ENCODE measurements around the gene SKIL.

The SKIL gene

GRCh38 chr3:170425491-170426239, 68.2 kb downstream of the SKIL start:
- Histone ChIP-seq H3K36me3 (ENCODE audit: control insufficient read depth in 1 of 2, insufficient read depth in 2 of 2, low read length in 2 of 2) (no peaks in the 10 kb centered on the region), H3K23ac (ENCODE audit: low read length) (no peak overlapping the region), H4K12ac (ENCODE audit: low read depth, low read length) (no peak overlapping the region), H3K27me3 (ENCODE audit: insufficient read depth, low read length) (no peaks in the 10 kb centered on the region), H2BK120ac (ENCODE audit: insufficient read depth, low read length, poor library complexity) (no peak overlapping the region), H2BK12ac (ENCODE audit: low read length) (no peak overlapping the region), H3K79me2 (ENCODE audit: control insufficient read depth, insufficient read depth, low read length, poor library complexity) (no peaks in the 10 kb centered on the region), H2AK5ac (ENCODE audit: low read length) (no peak overlapping the region), H3K4ac (ENCODE audit: low read depth, low read length) (no peak overlapping the region), H3K4me1 (ENCODE audit: control insufficient read depth in 1 of 2, insufficient read depth in 2 of 2, low read length in 2 of 2) (no peaks in the 10 kb centered on the region), H3K79me1 (ENCODE audit: low read length) (no peaks in the 10 kb centered on the region), H2AFZ (ENCODE audit: insufficient read depth, low read length, poor library complexity) (no peak overlapping the region), H2BK5ac (ENCODE audit: low read depth, low read length, poor library complexity) (no peak overlapping the region), H3K9ac (ENCODE audit: low read length) (no peak overlapping the region), H3K14ac (ENCODE audit: low read length) (no peak overlapping the region), H3K9me3 (ENCODE audit: insufficient read depth, low read depth, low read length) (no peaks in the 10 kb centered on the region), H3K4me3 (ENCODE audit: low read depth, low read length) (no peak overlapping the region), H3K4me2 (ENCODE audit: low read length) (no peak overlapping the region), H3K18ac (ENCODE audit: low read length) (no peak overlapping the region), H3K27ac (ENCODE audit: low read depth, low read length) (no peak overlapping the region), H4K91ac (ENCODE audit: low read depth, low read length) (no peak overlapping the region), H4K8ac (ENCODE audit: low read depth, low read length) (no peak overlapping the region)
- no CpG with 5 or more reads among the region's 11 CpGs for WGBS (ENCODE audit: extremely low coverage, insufficient coverage, insufficient read length)
- DNase-seq: no peak

- Histone ChIP-seq H3K14ac (ENCODE audit: low read length) (no peak overlapping the region), H4K91ac (ENCODE audit: low read depth, low read length) (no peak overlapping the region), H3K4ac (ENCODE audit: low read depth, low read length) (no peak overlapping the region), H3K79me2 (ENCODE audit: control insufficient read depth, insufficient read depth, low read length, poor library complexity) (no peaks in the 10 kb centered on the region), H3K18ac (ENCODE audit: low read length) (no peak overlapping the region), H3K9me3 (ENCODE audit: insufficient read depth, low read depth, low read length) (no peaks in the 10 kb centered on the region), H2BK5ac (ENCODE audit: low read depth, low read length, poor library complexity) (no peak overlapping the region), H3K9ac (ENCODE audit: low read length) (no peak overlapping the region), H3K36me3 (ENCODE audit: control insufficient read depth in 1 of 2, insufficient read depth in 2 of 2, low read length in 2 of 2) (no peaks in the 10 kb centered on the region), H3K23ac (ENCODE audit: low read length) (no peak overlapping the region), H2BK12ac (ENCODE audit: low read length) (no peak overlapping the region), H3K27me3 (ENCODE audit: insufficient read depth, low read length) (no peaks in the 10 kb centered on the region), H4K8ac (ENCODE audit: low read depth, low read length) (no peak overlapping the region), H2AFZ (ENCODE audit: insufficient read depth, low read length, poor library complexity) (no peak overlapping the region), H3K79me1 (ENCODE audit: low read length) (no peaks in the 10 kb centered on the region), H3K4me3 (ENCODE audit: low read depth, low read length) (no peak overlapping the region), H3K27ac (ENCODE audit: low read depth, low read length) (no peak overlapping the region), H4K12ac (ENCODE audit: low read depth, low read length) (no peak overlapping the region), H3K4me1 (ENCODE audit: control insufficient read depth in 1 of 2, insufficient read depth in 2 of 2, low read length in 2 of 2) (no peaks in the 10 kb centered on the region), H3K4me2 (ENCODE audit: low read length) (no peak overlapping the region), H2AK5ac (ENCODE audit: low read length) (no peak overlapping the region), H2BK120ac (ENCODE audit: insufficient read depth, low read length, poor library complexity) (no peak overlapping the region)
- no CpG with 5 or more reads among the region's 2 CpGs for WGBS (ENCODE audit: extremely low coverage, insufficient coverage, insufficient read length)
- no peak for DNase-seq
Observed at GRCh38 chr3:170426240-170426797, 68.8 kb downstream of the SKIL start.

- H4K8ac ChIP-seq (ENCODE audit: low read depth, low read length): no peak overlapping the region
- H3K9me3 ChIP-seq (ENCODE audit: insufficient read depth, low read depth, low read length): no peaks in the 10 kb centered on the region
- no peak overlapping the region for H4K12ac ChIP-seq (ENCODE audit: low read depth, low read length)
- H3K36me3 ChIP-seq (ENCODE audit: control insufficient read depth in 1 of 2, insufficient read depth in 2 of 2, low read length in 2 of 2): no peaks in the 10 kb centered on the region
- H4K91ac ChIP-seq (ENCODE audit: low read depth, low read length): no peak overlapping the region
- H3K23ac ChIP-seq (ENCODE audit: low read length): no peak overlapping the region
- H3K27me3 ChIP-seq (ENCODE audit: insufficient read depth, low read length): no peaks in the 10 kb centered on the region
- H3K14ac ChIP-seq (ENCODE audit: low read length): no peak overlapping the region
- no peak overlapping the region for H3K27ac ChIP-seq (ENCODE audit: low read depth, low read length)
- H3K79me1 ChIP-seq (ENCODE audit: low read length): no peaks in the 10 kb centered on the region
- H2BK120ac ChIP-seq (ENCODE audit: insufficient read depth, low read length, poor library complexity): no peak overlapping the region
- DNase-seq: no peak
- H2BK12ac ChIP-seq (ENCODE audit: low read length): no peak overlapping the region
- H3K4me1 ChIP-seq (ENCODE audit: control insufficient read depth in 1 of 2, insufficient read depth in 2 of 2, low read length in 2 of 2): no peaks in the 10 kb centered on the region
- no peak overlapping the region for H3K4me2 ChIP-seq (ENCODE audit: low read length)
- no CpG with 5 or more reads among the region's 2 CpGs for WGBS (ENCODE audit: extremely low coverage, insufficient coverage, insufficient read length)
- H3K9ac ChIP-seq (ENCODE audit: low read length): no peak overlapping the region
- no peak overlapping the region for H3K4ac ChIP-seq (ENCODE audit: low read depth, low read length)
- H2AK5ac ChIP-seq (ENCODE audit: low read length): no peak overlapping the region
- no peak overlapping the region for H2BK5ac ChIP-seq (ENCODE audit: low read depth, low read length, poor library complexity)
- no peaks in the 10 kb centered on the region for H3K79me2 ChIP-seq (ENCODE audit: control insufficient read depth, insufficient read depth, low read length, poor library complexity)
- no peak overlapping the region for H2AFZ ChIP-seq (ENCODE audit: insufficient read depth, low read length, poor library complexity)
- H3K4me3 ChIP-seq (ENCODE audit: low read depth, low read length): no peak overlapping the region
- H3K18ac ChIP-seq (ENCODE audit: low read length): no peak overlapping the region
Observed at GRCh38 chr3:170428095-170428494, 70.6 kb downstream of the SKIL start.

GRCh38 chr3:170429050-170429449, 71.5 kb downstream of the SKIL start:
- Histone ChIP-seq H4K91ac (ENCODE audit: low read depth, low read length) (no peak overlapping the region), H3K23ac (ENCODE audit: low read length) (no peak overlapping the region), H2BK5ac (ENCODE audit: low read depth, low read length, poor library complexity) (no peak overlapping the region), H3K9ac (ENCODE audit: low read length) (no peak overlapping the region), H3K9me3 (ENCODE audit: insufficient read depth, low read depth, low read length) (no peaks in the 10 kb centered on the region), H3K14ac (ENCODE audit: low read length) (no peak overlapping the region), H3K18ac (ENCODE audit: low read length) (no peak overlapping the region), H3K27me3 (ENCODE audit: insufficient read depth, low read length) (no peaks in the 10 kb centered on the region), H2AFZ (ENCODE audit: insufficient read depth, low read length, poor library complexity) (no peak overlapping the region), H3K79me1 (ENCODE audit: low read length) (no peaks in the 10 kb centered on the region), H3K4me1 (ENCODE audit: control insufficient read depth in 1 of 2, insufficient read depth in 2 of 2, low read length in 2 of 2) (no peaks in the 10 kb centered on the region), H2AK5ac (ENCODE audit: low read length) (no peak overlapping the region), H3K4me2 (ENCODE audit: low read length) (no peak overlapping the region), H3K36me3 (ENCODE audit: control insufficient read depth in 1 of 2, insufficient read depth in 2 of 2, low read length in 2 of 2) (no peaks in the 10 kb centered on the region), H3K79me2 (ENCODE audit: control insufficient read depth, insufficient read depth, low read length, poor library complexity) (no peaks in the 10 kb centered on the region), H2BK120ac (ENCODE audit: insufficient read depth, low read length, poor library complexity) (no peak overlapping the region), H3K4ac (ENCODE audit: low read depth, low read length) (no peak overlapping the region), H4K12ac (ENCODE audit: low read depth, low read length) (no peak overlapping the region), H2BK12ac (ENCODE audit: low read length) (no peak overlapping the region), H3K4me3 (ENCODE audit: low read depth, low read length) (no peak overlapping the region), H4K8ac (ENCODE audit: low read depth, low read length) (no peak overlapping the region), H3K27ac (ENCODE audit: low read depth, low read length) (no peak overlapping the region)
- no CpG with 5 or more reads among the region's 1 CpG for whole genome bisulfite sequencing (ENCODE audit: extremely low coverage, insufficient coverage, insufficient read length)
- DNase-seq: no peak

Measured in trophoblast cell (in vitro differentiated cells and primary cell).